ENCODE measurements around the gene MTSS2.
"Not testable (repeated sequence)": the region's sequence is repeated elsewhere in the genome, so short reads cannot be mapped to it uniquely, and the experiment has no call there.

The MTSS2 gene

GRCh38 chr16:70685061-70685937 is 554 bp downstream of the MTSS2 start:
- peak; percentile 42 for DNase-seq (ENCODE audit: low spot score)

DNA sequence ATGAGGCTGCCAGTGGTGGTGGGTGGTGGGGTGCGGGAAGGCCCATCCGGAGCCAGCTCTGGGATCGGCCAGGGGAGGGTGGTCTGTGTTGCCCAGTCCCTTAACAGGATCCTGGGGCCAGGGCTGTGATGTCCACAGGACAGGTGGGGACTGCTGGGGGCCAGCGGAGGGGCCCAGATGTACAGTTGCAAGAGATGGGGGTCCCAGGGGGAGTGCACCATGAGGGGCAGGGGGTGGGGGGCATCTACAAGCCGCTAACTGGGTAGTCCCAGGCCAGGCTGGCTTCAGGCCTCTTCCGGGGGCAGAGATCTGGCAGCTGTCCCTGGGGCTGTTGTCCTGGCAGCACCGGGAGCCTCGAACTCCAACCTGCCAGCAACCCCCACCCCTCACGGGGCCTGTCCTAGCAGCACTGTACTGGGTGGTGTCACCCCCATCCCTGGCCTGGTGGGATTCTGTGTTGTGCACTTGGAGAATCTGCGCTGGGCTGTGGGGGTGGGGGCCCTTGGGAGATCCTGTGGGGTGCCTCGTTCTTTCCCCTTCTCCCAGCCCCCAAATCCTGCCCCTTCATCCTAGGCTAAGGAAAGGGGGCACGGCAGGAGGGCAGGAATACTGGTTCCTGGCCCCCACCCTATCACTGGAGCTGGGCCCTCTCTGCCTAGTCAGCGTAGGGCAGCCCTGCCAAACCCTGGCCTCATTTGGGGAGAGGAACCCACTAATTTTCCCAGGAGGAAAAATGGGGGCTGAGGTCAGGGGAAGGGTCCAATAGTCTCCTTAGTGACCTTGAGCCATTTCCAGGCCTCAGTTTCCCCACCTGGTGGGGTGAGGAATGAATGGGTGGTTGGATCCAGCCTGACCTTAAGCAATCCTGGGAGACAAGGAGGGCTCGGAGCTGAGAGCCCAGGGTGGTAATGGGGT is 1.4 kb downstream of the MTSS2 start:
- no peak for DNase-seq (ENCODE audit: low spot score)

- no peak for DNase-seq (ENCODE audit: low spot score)
These were observed 2.5 kb downstream of the MTSS2 start for GRCh38 chr16:70683146-70683944.

DNA sequence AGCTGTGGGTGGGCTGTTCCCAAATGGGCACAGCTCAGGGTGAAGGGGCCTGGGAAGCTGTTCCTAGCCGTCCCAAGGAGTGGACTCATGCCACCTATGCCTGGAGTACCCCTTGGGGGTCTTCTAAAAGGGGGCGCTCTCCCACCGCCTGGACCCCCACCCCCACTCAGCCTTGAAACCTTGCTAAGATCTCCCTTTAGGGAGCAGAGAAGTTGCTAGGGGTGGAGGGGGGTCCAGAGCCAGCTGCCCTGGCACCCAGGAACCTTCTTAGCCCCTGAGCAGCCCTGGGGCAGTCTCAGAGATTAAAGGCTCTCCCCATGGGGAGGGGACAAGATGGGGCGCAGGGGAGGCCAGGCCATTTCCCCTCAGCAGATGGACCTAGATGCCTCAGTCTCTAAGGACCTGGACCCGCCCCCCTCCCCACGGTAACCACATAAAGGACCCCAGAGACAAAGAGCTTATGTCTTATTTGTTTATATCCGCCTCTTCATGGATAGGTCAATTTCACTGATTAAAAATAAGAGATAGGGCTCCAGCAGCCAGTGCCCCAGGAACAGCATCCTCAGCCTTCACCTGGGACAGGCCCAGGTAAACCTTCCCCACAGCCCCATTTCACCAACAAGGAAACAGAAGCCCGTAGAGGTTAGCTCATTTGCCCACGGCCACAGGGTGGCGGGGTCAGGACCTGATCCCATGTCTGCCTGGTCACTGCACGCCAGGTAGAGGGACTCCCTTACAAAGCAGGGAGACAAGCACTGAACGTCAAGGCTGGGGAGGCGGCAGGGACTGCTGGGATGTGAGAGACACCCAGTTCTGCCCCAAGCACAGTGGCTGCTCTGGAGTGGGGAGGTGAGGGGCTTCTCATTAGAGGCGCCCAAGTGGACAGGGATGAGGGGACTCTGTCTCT is 3.4 kb downstream of the MTSS2 start:
- no peak for DNase-seq (ENCODE audit: low spot score)

DNA sequence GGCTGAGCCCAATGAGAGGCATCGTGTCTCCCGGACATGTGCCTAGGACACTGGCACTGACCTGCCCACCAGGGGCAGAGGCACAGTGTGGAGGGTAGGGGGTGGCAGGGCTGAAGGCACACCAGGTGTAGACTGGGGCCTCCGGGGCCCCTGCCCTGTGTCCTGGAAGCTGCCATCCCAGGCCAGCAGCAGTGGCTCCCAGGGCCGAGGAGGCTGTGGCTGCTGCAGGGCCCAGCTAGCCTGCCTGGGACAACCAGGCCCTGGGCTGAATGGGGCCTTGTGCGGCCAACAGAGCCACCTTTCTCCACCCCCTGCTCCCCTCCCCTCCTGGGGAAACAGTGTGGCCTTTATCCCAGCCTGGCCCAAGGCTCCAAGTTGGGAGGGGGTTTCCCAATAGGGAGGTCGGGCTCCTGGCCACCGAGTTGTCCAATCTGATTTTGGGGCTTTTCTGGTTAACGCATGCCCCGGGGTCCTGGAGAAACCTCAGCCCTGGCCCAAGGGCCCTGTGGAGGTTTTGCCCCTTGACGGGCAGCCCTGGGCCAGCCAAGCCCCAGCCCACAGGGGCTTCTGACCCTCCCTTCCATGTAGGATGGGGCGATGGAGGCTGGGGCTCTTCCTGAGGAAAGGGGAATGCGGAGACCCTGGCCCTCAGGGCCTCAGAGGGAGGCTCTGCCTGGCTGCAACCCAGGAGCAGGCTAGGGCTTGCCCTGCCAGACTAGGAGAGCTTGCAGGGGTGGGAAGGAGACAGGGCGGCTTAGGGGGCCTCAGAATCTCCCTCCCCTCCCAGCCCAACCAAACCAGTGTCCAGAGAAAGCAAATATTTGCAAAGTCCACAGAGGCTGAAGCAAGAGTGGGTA is 4.2 kb downstream of the MTSS2 start:
- no peak for DNase-seq (ENCODE audit: low spot score)

GRCh38 chr16:70680495-70681381 is 5.1 kb downstream of the MTSS2 start:
- DNase-seq (ENCODE audit: low spot score), result no peak

DNA sequence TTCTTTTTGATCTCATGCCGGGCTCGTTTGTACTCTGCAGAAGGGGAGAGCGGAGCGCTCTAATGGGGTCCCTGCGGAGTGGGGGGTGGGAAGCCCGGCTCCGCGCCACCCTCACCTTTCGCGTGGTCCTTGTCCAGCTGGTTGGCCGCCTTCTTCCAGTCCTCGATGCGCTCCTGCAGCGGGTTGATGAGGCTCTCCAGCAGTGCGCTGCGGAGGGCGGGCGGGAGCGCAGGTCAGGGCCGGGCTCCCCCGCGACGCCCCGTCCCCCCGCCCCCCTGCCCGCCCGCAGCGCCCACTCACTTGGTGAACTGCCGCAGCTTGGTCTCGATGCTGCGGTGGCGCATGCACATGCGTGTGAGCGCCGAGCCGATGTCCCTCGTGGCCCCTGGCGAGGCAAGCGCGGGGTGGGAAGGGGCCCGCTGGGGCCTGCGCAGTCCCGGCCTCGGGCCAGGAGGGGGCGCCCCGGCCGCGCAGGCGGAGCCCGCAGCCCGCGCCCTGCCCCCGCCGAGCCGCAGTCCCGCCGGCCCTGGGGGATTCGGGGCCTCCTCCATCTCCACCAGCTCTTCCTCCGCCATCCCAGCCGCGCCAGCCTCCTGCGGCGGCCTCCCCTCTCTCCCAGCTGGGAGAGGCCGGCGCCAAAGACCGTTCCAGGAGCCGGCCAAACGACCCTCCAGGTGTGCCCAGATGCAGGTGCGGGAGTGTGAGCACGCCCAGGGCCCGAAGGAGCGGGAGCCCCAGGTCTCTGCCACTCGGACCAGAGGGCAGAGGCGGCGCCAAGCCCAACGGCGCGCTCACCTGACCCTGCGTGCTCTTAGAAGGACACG is 6.0 kb downstream of the MTSS2 start:
- DNase-seq (ENCODE audit: low spot score), result no peak

- DNase-seq (ENCODE audit: low spot score), result no peak
These were observed 6.8 kb downstream of the MTSS2 start for GRCh38 chr16:70678898-70679670.

DNA sequence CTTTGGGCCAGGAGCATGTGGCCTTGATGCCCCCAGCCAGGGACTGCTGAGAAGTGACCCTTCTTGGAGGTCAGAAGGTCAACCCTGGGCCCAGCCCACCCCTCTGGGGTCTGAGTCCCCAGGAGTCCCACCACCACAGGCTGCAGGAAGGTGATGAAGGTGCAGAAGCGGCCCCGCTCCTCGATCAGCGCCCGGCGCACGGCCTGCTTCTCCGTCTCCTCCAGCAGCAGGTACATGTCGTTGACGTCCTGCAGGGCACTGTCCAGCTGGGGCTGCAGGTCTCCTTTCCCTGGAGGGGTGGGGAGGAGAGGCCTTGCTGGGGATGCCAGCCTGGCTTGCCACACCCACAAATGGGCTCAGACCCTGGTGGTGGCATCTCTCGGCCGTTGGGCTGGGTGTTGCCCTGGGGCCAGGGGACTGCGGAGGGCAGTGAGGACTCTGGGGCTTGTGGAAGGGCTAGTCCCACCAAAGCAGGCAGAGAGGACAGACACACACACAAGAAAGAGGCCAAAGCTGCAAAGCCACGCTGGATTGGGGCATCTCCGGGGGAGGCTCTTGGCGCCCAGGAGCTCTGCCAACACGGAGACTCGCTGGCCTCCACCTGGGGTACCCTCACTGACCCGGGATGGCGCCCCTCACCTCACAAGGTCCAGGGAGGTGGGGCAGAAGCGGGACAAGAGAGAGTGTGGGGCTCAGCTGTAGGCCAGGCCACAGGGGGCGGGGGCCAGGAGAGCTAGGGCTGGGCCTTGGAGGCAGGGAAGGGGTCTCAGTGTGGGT is 7.5 kb downstream of the MTSS2 start:
- no peak for DNase-seq (ENCODE audit: low spot score)

- no peak for DNase-seq (ENCODE audit: low spot score)
These were observed 8.2 kb downstream of the MTSS2 start for GRCh38 chr16:70677499-70678120.

- DNase-seq (ENCODE audit: low spot score), result no peak
These were observed 9.0 kb downstream of the MTSS2 start for GRCh38 chr16:70676675-70677498.

GRCh38 chr16:70675851-70676513 is 9.9 kb downstream of the MTSS2 start:
- DNase-seq (ENCODE audit: low spot score), result no peak

- no peak for DNase-seq (ENCODE audit: low spot score)
These were observed 11.4 kb downstream of the MTSS2 start for GRCh38 chr16:70674221-70675014.

- DNase-seq (ENCODE audit: low spot score), result not testable (repeated sequence)
These were observed 14.9 kb downstream of the MTSS2 start for GRCh38 chr16:70670938-70671337.
